HepG2 (cell line): ENCODE measurements around the gene TIRAP. TPM values are rescaled to one million over a fixed set of nuclear protein-coding genes. Genes with fewer than 3 reads are reported as not detected.

Experiments used
- ATAC-seq: fragments of 200-7000 bp; cut with Tn5 transposase; 3 replicates; pipeline ENCODE4 v1.9.1; 2020; ENCODE audit warnings: mild to moderate bottlenecking, moderate library complexity
- BruUV-seq: library from RNA; stranded (reverse); fragments of 400-500 nt; replicated peaks from 2 replicates; lab custom pipeline; 2021; lab: Mats Ljungman, UMichigan
- CTCF ChIA-PET: fragments of 300-600 bp; formaldehyde crosslinking; extraction: SDS; loops from one replicate; lab custom pipeline; 2021; ENCODE audit warnings: low total read pairs, inconsistent platforms, low intra/inter-chr PET ratio; lab: Yijun Ruan, JAX
- POLR2A ChIA-PET: fragments of 350-600 bp; sonication (Branson Sonifier 250); formaldehyde crosslinking; loops from one replicate; lab custom pipeline; 2020; ENCODE audit warnings: antibody characterized with exemption, inconsistent platforms; lab: Yijun Ruan, JAX
- DNase-seq: peaks from one replicate; pipeline ENCODE4 v3.0.0-alpha.2; 2015; ENCODE audit warnings: low spot score
- FAIRE-seq: peaks from 3 replicates; lab custom pipeline; 2011; peaks lifted over from hg19 to GRCh38; lab: Jason Lieb, UNC
- H2AFZ ChIP-seq: one replicate; pipeline ENCODE4 v1.6.1; 2011; ENCODE audit warnings: low read length, inconsistent platforms
- H3K27ac ChIP-seq: fragments of 300-600 bp; 3 replicates; pipeline ENCODE4 v1.8.0; 2011; ENCODE audit warnings: mixed run types, mild to moderate bottlenecking, mixed read lengths, low read length, inconsistent platforms; ENCODE audit not compliant: insufficient read depth; ENCODE audit errors: extremely low read length
- H3K27me3 ChIP-seq, 2 experiments: fragments of 200-600 bp in 1 of 2; 2 replicates in 1 of 2; 3 replicates in 1 of 2; pipeline versions ENCODE4 v1.6.0 to v1.8.0; 2011; ENCODE audit warnings: low read length in 2 of 2, mild to moderate bottlenecking in 2 of 2, moderate library complexity in 2 of 2, inconsistent platforms in 1 of 2; ENCODE audit not compliant: insufficient read depth in 2 of 2, control insufficient read depth in 1 of 2
- H3K36me3 ChIP-seq, 2 experiments: fragments of 200-600 bp in 1 of 2; replicated peaks in 1 of 2; 2 replicates in 1 of 2; 3 replicates in 1 of 2; pipeline versions ENCODE4 v1.5.1 to v1.8.0; 2011; ENCODE audit warnings: low read length in 2 of 2, inconsistent platforms in 1 of 2; ENCODE audit not compliant: insufficient read depth in 2 of 2, control insufficient read depth in 1 of 2
- H3K4me1 ChIP-seq: 2 replicates; pipeline ENCODE4 v1.5.1; 2012; ENCODE audit warnings: low read length, inconsistent platforms; ENCODE audit not compliant: insufficient read depth
- H3K4me2 ChIP-seq: 2 replicates; pipeline ENCODE4 v1.6.0; 2011; ENCODE audit warnings: low read depth, low read length, inconsistent platforms
- H3K4me3 ChIP-seq, 3 experiments: fragments of 200-600 bp in 1 of 3; sonication (generic), shearing (Covaris generic) in 1 of 3; replicated peaks in 1 of 3; 2 replicates each; pipeline ENCODE4 v1.5.1; 2011 to 2016; ENCODE audit warnings: low read length in 3 of 3, inconsistent platforms in 2 of 3, low read depth in 2 of 3, mild to moderate bottlenecking in 2 of 3, control low read depth in 1 of 3, mixed read lengths in 1 of 3; ENCODE audit not compliant: insufficient read depth in 1 of 3
- H3K79me2 ChIP-seq: one replicate; pipeline ENCODE4 v1.6.1; 2011; ENCODE audit warnings: low read length, inconsistent platforms; ENCODE audit not compliant: insufficient read depth
- H3K9ac ChIP-seq: 2 replicates; pipeline ENCODE4 v1.6.0; 2011; ENCODE audit warnings: mild to moderate bottlenecking, low read depth, low read length, inconsistent platforms; ENCODE audit not compliant: insufficient read depth
- H3K9me3 ChIP-seq: 2 replicates; pipeline ENCODE4 v1.5.1; 2012; ENCODE audit warnings: mild to moderate bottlenecking, low read length
- H4K20me1 ChIP-seq: 2 replicates; pipeline ENCODE4 v1.6.0; 2011; ENCODE audit warnings: inconsistent platforms, mild to moderate bottlenecking, low read length, moderate library complexity; ENCODE audit not compliant: insufficient read depth
- GMEB2 ChIP-seq: IDR thresholded peaks from 2 replicates; pipeline ENCODE4 v1.6.1; 2016; ENCODE audit warnings: missing biosample characterization, missing genetic modification reagents, low read depth
- KMT2B ChIP-seq: IDR thresholded peaks from 2 replicates; pipeline ENCODE4 v1.6.1; 2016; ENCODE audit warnings: missing genetic modification reagents, missing compliant biosample characterization
- NR1H2 ChIP-seq: sonication (generic); formaldehyde crosslinking; IDR thresholded peaks from 2 replicates; pipeline ENCODE4 v1.8.1; 2022; ENCODE audit warnings: low read depth, missing genetic modification reagents, borderline replicate concordance
- ZNF225 ChIP-seq: sonication (generic); formaldehyde crosslinking; IDR thresholded peaks from 2 replicates; pipeline ENCODE4 v1.4.0; 2020; ENCODE audit warnings: mild to moderate bottlenecking, missing genetic modification reagents
- ZNF264 ChIP-seq: sonication (generic); formaldehyde crosslinking; IDR thresholded peaks from 2 replicates; pipeline ENCODE4 v1.4.0; 2020; ENCODE audit warnings: missing genetic modification reagents
- ZNF629 ChIP-seq: sonication (generic); formaldehyde crosslinking; conservative IDR thresholded peaks from 2 replicates; pipeline ENCODE4 v1.5.0; 2020; ENCODE audit warnings: missing genetic modification reagents
- ZNF770 ChIP-seq: sonication (generic); formaldehyde crosslinking; IDR thresholded peaks from 2 replicates; pipeline ENCODE4 v1.5.0; 2020; ENCODE audit warnings: mild to moderate bottlenecking, missing genetic modification reagents
- WGBS: methylation state at CpG from one replicate; pipeline ENCODE4 v1.1.6; 2017; ENCODE audit warnings: low lambda C conversion rate; 5-methylcytosine and 5-hydroxymethylcytosine counted together
- in situ Hi-C: cut with HindIII; loops from 2 replicates; pipeline ENCODE4 v1.10.0; 2017; ENCODE audit warnings: low pct_unique_long_range_greater_than_20kb; ENCODE audit not compliant: extremely low pct_ligation_motif_present
- intact Hi-C: fragments of 100-400 bp; cut with micrococcal nuclease; formaldehyde crosslinking; loops from one replicate; pipeline ENCODE4 v1.10.0; 2022; ENCODE audit not compliant: unreplicated experiment
- polyA plus RNA-seq, 8 experiments: library from polyadenylated mRNA; depleted of rRNA in 3 of 8; stranded (reverse) in 7 of 8; unstranded in 1 of 8; fragments of >200 nt; fragmentation: Illumina TruSeq in 4 of 8; extraction: Trizol in 4 of 8; gene quantifications; 2 replicates each; pipeline versions ENCODE4 v1.2.1 to v1.2.3, GENCODE V29; 2011 to 2016; ENCODE audit warnings: low read depth in 4 of 8, missing spikeins in 1 of 8, mixed read lengths in 1 of 8; ENCODE audit not compliant: insufficient read depth in 1 of 8
- total RNA-seq, 5 experiments: library from RNA; depleted of rRNA; stranded (reverse); fragments of >200 nt; fragmentation: Illumina TruSeq; extraction: Trizol; gene quantifications; 2 replicates each; pipeline ENCODE4 v1.2.3, GENCODE V29; 2016; ENCODE audit warnings: low read depth in 1 of 5
- TF ChIP-seq, protein P1 (sequence below): IDR thresholded peaks from 2 replicates; pipeline ENCODE4 v1.6.1; 2016; ENCODE audit warnings: control low read depth

The TIRAP gene
- total and polyA plus RNA-seq, 2 of the 13 experiments (the other 11 are each of a cell fraction or from before 2014, with no cell fraction given) = 5.4 to 5.7 TPM

DNA sequence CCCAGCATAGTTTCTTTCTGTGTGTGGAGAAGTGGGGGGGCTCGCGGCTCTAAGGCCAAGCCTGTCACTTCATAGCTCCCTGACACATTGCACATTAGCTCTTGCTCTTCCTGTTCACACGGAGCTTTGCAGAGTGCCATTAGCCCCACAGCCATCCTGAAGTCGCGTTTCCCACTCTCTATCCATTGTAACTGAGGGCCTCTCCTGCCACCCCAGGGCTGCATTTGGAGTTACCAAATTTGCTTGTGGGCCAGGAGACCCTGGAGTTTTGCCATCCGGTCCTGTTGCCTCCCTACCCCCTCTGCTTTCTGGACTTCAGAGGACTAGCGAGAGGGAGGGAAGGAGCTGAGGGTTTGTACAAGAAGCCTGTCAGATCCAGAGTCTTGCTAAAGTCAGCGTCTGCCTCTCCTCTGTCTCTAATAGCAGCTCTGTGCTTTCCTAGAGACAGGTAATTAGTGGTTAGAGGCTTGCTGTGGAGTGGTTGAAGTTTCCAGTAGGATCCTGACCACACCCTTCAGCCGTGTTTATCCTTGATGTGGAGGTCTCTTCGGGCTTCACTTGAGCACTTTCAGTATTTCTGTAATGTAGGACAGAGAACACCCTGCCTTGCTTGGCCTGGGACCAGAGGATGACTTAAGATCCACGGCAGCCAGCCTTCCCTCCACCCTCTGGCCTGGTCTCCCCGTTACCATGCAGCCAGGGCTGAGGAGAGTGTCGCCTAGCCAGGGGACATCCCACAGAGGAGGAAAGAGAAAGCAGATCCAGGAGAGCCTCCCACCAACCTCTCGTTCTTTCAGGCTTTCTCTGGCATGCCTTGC, 35.1 kb downstream of the TIRAP start (continued):
- no peak for TF ChIP-seq NR1H2 (CRISPR knock-in tag)
- TF ChIP-seq GMEB2 (CRISPR knock-in tag) = no peak
- TF ChIP-seq ZNF629 (CRISPR knock-in tag) = no peak
- TF ChIP-seq ZNF225 (CRISPR knock-in tag) = no peak

DNA sequence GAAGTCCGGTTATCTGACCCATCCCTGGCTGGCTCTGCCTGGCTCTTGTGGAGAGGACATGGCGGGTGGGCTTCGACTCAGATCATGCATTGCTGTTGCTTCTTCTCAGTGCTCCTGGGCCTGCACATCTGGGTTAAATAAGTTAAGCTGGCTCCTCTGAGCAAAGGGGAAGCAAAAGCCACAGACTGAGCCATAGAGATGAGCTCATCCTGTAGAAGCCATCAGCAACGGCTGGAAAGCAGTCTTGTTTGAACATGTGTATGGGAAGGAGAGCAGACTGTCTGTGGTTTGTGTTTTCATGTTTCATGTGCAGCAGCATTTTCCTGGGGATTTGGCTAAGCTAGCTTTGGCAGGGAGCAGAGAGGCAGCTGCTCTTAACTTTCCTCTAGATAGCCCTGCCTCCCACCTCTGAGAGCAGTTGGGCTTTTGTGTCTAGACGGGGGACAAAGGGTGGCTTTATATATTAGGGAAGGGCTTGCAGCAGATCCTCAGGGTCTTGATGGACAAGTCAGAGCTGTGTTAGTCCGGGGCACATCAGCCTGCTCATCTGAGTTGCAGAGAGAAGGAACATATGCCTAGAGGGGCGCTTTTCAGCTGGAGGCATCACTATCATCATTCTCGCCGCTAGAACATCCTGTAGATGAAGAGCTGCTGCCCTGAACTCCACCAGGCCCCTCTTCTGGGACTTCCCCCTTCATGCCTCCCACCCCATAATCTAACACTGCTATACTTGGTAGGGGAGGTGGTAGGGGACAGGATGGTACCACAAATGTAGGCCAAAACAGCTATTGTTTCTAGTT, 35.9 kb downstream of the TIRAP start:
- WGBS = 96% methylated on average over 9 of the region's 9 CpGs
- DNase-seq (no peak), ATAC-seq (no peak), FAIRE-seq (no peak)
- H3K9ac ChIP-seq = no peak overlapping the region
- H3K36me3 ChIP-seq = no peaks in the 10 kb centered on the region
- in situ Hi-C loops = no loop called here
- no peaks in the 10 kb centered on the region for H3K9me3 ChIP-seq
- H3K4me3 ChIP-seq = no peak overlapping the region
- POLR2A ChIA-PET = no interaction called here
- H3K27me3 ChIP-seq = no peaks in the 10 kb centered on the region
- no peaks in the 10 kb centered on the region for H4K20me1 ChIP-seq
- H3K4me1 ChIP-seq = no peaks in the 10 kb centered on the region
- BruUV-seq = no TSS peak
- H3K4me2 ChIP-seq = no peak overlapping the region
- H3K27ac ChIP-seq = no peak overlapping the region
- H3K79me2 ChIP-seq = no peaks in the 10 kb centered on the region
- H2AFZ ChIP-seq = no peak overlapping the region
- intact Hi-C loops = no loop called here
- CTCF ChIA-PET = no interaction called here
- TF ChIP-seq KMT2B (CRISPR knock-in tag) (no peak), ZNF264 (CRISPR knock-in tag) (no peak), ZNF770 (CRISPR knock-in tag) (no peak)
- TF ChIP-seq, protein P1, sequence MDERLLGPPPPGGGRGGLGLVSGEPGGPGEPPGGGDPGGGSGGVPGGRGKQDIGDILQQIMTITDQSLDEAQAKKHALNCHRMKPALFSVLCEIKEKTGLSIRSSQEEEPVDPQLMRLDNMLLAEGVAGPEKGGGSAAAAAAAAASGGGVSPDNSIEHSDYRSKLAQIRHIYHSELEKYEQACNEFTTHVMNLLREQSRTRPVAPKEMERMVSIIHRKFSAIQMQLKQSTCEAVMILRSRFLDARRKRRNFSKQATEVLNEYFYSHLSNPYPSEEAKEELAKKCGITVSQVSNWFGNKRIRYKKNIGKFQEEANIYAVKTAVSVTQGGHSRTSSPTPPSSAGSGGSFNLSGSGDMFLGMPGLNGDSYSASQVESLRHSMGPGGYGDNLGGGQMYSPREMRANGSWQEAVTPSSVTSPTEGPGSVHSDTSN = no peak
